ENCODE data around the gene MPIG6B.

MPIG6B gene

GRCh38 chr6:31721351-31722020 is 1.7 kb upstream of the MPIG6B start, which contains the start of gene LY6G6C:
LY6G6C (minus strand) TSS chr6:31721746; CDS start chr6:31721679, 67 bp downstream.
- no peak for DNase-seq (ENCODE audit: low spot score)

- DNase-seq (ENCODE audit: low spot score) = no peak
These were observed 1.0 kb upstream of the MPIG6B start for GRCh38 chr6:31722173-31722572.

DNA sequence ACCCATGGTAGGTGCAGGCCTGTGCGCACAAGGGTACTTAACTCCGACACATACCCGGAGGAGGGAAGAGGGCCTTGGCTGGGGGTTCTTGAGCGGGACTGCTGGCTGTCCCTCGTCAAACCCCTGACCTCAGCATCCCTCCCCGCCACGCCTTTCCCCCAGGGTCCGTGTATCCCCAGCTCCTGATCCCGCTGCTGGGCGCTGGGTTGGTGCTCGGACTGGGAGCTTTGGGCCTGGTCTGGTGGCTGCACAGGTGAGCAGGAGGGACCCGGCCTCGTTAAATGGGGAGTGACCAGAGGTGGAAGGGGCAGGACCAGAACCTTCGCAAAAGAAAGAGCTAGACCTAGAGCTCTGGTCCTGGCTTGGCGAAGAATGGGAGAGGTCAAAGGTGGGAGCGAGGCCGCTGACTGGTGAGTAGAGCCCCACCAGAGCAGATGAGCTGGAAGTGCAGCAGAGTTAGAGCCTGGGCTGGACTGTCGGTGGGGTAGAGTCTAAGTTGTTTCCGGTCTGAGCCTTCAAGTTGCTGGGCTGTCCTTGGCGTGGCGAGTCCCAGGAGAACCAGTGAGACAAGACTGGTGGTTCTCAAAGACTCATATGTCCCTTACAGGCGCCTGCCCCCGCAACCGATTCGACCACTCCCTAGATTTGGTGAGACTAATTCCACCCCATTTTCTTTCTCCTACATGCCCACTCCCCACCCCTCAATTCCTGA is 963 bp downstream of the MPIG6B start:
- DNase-seq (ENCODE audit: low spot score) = no peak

- DNase-seq (ENCODE audit: low spot score) = no peak
These were observed 2.6 kb downstream of the MPIG6B start for GRCh38 chr6:31725502-31726350.

DNA sequence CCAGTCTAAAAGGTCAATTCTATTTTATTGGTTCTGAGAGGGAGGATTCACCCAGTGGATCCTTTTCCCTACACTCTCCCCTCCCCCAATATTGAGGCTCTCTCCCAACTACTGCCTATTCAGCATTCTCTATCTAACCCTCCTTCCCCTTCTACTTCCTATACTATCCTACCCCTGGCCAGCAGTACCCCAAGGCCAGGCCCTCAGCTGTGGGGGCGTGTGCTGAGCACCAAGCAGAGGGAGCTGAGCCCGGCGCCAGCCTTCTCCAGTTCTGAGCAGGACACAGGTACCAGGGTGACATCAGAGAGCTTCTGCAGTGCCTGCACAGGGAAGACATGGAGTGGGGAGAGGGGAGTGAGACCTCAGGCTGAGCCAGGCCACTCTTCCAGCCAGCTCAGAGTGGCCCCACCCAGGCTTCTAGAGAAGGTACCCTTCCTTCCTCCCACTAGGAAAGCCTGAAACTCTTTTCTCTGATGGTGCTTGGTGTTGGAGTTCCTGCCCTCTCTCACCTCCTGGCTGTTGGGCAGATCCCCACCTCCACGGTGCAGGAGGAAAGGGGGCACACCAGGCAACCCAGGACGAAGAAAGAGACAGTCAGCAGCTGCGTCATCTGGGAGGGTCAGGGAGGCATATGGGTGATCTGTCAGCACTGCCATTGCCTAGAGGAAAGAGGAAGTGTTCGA is 4.0 kb downstream of the MPIG6B start:
- DNase-seq (ENCODE audit: low spot score) = no peak

- no peak for DNase-seq (ENCODE audit: low spot score)
These were observed 4.8 kb downstream of the MPIG6B start for GRCh38 chr6:31727717-31728671.

GRCh38 chr6:31728767-31729514 is 5.8 kb downstream of the MPIG6B start, which contains the start of gene DDAH2:
DDAH2 (minus strand) TSS chr6:31729299; CDS start chr6:31729161, 138 bp downstream.
- DNase-seq (ENCODE audit: low spot score) = no peak

DNA sequence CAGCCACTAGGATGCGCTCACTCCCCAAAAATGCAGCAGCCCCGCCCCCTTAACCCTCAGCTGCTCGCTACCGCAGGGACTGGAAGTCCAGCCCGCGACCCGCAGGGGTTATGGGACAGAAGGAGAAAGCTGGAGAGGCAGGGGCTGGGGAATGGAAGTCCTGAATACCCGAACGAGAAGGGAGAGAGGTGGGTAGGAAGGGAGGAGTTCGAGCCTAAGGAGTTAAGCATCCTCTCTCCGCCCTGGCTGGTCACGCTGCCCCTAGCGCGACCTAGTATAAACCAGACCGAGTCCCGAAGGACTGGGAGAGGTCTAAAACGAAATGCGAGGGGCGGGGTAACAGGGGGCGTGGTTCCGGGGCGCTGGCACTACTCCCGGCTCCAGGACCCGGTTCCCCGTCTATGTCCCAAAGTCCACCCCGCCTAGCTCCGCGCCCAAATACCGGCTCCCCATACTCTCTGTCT is 6.4 kb downstream of the MPIG6B start:
- peak; percentile 94 for DNase-seq (ENCODE audit: low spot score)

DNA sequence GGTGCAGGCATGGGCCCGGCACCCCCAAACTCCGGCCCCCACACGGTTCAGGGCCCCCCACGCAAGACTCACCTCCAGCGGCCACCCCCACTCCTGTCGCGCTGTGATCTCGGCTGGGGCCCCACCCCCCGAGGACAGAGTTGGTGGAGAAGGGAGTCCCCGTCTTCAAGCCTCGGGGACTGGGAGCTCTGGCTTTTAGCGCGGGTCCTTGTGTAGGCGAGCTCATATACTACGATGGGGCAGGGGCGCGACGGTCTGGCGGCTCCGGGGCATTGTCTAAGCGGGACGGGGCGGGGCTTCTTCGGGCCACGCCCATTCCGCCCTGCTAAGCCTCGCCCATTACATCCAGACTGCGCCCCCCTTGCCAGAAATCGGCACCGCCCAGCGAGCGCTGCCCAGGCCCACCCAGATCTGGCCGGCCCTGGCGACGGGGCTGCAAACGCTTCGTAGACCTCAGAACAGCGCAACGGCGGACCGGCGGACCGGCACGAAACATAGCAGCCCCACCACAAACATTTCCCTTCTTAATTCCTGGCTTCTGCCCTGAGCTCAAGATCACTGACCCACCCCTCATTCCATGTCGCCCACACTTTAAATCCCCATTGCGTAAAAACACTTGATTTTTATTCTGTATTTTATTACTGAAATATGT is 6.9 kb downstream of the MPIG6B start:
- peak; percentile 96 for DNase-seq (ENCODE audit: low spot score)

DNA sequence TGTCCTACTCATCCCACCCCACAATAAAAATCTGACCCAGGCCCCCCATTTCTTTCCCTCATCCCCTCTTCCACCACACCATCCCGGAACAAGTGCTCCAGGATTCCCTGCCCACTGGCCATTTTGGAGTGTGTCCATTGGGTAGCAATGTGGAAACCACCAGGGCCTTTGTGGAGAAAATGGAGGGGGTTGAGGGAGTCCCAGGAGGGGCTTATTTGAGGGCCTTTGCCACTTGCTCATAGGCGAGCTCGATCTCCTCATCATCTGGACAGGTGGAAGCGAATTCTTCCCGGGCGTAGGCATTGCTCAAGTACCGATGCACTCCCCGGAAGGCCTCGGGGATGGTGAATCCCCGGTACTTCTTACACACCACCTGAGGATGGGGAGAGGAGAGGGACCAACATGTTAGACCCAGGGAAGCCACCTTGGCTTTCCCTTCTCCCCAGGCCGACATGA is 7.5 kb downstream of the MPIG6B start:
- DNase-seq (ENCODE audit: low spot score) = no peak

DNA sequence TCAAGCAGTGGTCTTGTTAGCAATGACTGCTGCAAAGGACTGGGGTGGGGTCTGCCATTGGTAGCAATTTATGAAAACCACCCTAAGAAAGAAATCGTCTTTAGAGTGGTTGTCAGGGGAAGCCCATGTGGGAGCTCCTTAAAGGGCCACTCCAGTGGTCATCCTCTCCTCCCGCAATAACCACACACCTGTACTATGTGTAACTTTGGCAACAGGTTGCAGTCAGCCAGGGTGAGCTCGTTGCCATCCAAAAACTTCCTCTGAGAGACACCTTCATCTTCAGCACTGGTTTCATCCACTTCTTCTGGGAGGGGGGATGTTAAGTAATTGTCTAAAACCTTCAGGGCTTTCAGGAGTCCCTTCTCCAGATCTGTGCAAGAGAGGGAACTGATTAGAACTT is 8.9 kb downstream of the MPIG6B start:
- DNase-seq (ENCODE audit: low spot score) = no peak

- DNase-seq (ENCODE audit: low spot score) = no peak
These were observed 10.6 kb downstream of the MPIG6B start for GRCh38 chr6:31733734-31734133.

DNA sequence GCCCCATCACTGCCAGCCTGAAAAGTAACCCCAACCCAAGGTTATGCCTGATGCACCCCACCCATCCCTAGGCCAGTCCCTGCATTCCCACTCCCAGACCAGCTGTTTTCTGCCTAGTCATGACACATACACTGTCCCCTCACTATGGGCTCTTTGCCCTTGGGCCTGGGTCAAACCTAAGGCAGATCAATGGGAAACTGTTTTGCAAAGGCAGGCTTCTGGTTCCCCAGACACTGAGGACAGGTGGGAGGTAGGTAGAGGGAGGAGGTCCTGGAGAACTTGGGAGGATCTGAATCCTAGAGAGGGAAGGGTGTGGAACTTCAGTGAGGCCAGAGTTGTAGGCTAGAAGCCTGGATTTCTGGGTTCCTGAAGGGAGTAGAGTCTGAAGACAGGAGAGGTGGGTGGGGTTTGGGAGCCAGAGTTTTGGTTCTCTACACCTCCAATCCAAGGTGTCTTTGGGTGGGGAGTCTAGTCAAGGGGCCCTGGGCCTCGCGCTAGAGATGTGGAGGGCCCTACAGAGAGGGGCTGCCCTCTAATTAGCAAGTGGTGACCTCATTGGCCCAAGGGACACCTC is 11.2 kb downstream of the MPIG6B start:
- no peak for DNase-seq (ENCODE audit: low spot score)

DNA sequence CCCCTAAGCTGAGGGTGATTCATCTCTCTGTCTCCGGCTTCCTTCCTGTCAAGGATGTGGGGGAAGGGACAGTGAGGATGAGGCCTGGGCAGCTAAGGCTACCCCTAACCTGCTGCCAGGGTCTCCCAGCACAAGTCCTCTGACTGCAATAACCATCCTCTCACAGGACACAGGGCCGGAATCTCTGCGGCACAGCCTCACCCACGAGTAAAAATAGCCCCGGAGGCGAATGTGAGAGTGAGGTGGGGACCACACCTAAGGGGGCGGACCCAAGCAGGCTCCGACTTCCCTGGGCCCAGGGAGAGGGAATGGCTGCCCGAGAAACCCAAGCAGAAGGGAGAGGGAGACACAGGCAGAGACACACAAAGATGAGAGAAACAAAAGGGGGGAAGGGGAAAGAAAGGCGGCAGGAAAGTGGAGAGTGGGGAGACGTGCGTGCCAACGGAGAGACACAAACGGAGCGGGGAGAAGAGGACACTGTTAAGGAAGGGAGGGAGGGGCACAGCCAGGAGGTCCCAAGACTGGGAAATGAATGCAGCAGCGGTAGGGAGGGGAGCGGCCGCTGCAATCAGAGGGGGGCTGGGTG is 11.7 kb downstream of the MPIG6B start:
- DNase-seq (ENCODE audit: low spot score) = peak; percentile 58

GRCh38 chr6:31736021-31736767 is 13.0 kb downstream of the MPIG6B start, which contains the start of gene CLIC1:
CLIC1 (minus strand) TSS chr6:31736530; CDS start chr6:31736300, 230 bp downstream.
- DNase-seq (ENCODE audit: low spot score) = peak; percentile 77

- no peak for DNase-seq (ENCODE audit: low spot score)
These were observed 13.7 kb downstream of the MPIG6B start for GRCh38 chr6:31736768-31737314.

DNA sequence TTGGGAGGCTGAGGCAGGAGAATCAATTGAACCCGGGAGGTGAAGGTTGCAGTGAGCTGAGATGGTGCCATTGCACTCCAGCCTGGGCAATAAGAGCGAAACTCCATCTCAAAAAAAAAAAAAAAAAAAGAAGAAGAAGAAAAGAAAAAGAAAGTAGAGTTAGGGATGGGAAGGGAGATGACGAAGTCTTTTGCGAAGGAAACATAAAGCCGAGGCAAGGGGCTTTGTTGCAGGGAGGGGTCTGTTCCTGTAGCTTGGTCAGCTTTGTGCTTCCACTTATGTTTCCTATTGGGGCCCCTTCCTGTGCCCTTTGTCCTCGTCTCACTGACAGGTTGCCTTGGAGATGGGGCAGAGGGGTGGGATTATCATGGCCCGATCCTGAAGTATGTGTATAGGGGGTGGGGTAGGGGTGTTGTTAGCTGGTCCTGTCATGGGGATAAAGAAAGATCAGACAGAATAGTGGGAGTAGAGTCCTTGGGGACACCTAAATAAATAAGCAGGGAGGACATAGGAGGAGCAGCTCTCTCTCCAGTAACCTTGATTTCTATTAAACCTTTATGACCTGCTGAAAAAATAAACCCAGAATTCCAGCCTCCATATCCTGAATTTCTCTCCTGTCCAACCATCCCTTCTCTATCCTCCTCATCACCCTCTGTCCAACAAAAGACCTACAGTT is 14.3 kb downstream of the MPIG6B start:
- peak; percentile 73 for DNase-seq (ENCODE audit: low spot score)
